NCI-H1436 treated with DMSO at 0.1 percent for 48 hours (cell line): ENCODE measurements around the gene GNS.

ENCODE experiments used
- DNase-seq: peaks from one replicate; lab custom pipeline; 2025; lab: John Stamatoyannopoulos, UW

The GNS gene

GRCh38 chr12:64673490-64674169, 85.6 kb downstream of the GNS start:
- DNase-seq = no peak

- DNase-seq = no peak
Observed at GRCh38 chr12:64672925-64673409, 86.2 kb downstream of the GNS start.

- no peak for DNase-seq
Observed at GRCh38 chr12:64671681-64672080, 87.5 kb downstream of the GNS start.

GRCh38 chr12:64670919-64671639, 88.1 kb downstream of the GNS start:
- DNase-seq = no peak

GRCh38 chr12:64670019-64670418, 89.2 kb downstream of the GNS start:
- no peak for DNase-seq

GRCh38 chr12:64669270-64669842, 89.8 kb downstream of the GNS start:
- DNase-seq = no peak

GRCh38 chr12:64667793-64668192, 91.4 kb downstream of the GNS start:
- DNase-seq = no peak

- DNase-seq = no peak
Observed at GRCh38 chr12:64666054-64666914, 92.9 kb downstream of the GNS start.

- DNase-seq = no peak
Observed at GRCh38 chr12:64665514-64665913, 93.7 kb downstream of the GNS start.
